GM19043 (cell line): ENCODE results near the gene TLR9.

ENCODE experiments used
- ATAC-seq: cut with Tn5 transposase; IDR thresholded peaks from one replicate; pipeline ENCODE4 v1.9.1; 2021; ENCODE audit warnings: low read depth; ENCODE audit not compliant: unreplicated experiment

Gene TLR9

DNA sequence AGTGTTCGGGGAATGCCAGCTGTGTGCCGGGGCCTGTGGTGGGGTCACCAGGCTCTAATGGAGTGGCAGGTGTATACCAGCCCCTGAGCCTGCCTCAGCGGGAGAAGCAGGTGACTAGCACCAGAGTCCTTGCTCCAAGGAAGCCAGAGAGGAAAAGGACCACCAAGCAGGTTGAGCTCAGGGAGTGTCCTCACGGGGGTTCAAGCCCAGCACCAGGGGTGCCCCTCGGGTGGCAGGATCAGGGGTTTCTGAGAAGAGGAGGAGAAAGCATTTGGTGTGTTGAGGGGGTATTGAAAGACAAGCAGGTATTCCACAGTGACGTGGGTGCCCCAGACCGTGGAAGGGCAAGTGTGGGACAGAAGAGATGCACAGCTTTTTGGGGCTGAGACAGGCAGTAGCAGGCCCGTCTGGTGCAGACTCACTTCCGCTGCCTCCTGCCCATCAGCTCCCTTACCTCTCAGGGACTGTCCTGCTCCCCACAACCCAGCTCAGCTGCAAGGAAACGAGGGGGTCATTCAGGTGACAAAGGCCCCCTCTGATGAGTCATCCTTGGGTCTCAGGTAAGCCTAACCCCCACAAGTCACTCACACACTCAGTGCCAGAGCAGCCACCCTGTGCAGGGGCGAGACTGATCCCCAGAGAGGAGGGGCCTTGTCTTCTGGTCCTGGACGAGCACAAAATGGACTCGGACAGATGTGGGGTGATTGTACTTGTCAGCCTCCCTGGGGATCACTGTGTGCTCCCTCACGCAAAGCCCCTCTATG lies 49.8 kb downstream of the TLR9 start:
- no peak for ATAC-seq

DNA sequence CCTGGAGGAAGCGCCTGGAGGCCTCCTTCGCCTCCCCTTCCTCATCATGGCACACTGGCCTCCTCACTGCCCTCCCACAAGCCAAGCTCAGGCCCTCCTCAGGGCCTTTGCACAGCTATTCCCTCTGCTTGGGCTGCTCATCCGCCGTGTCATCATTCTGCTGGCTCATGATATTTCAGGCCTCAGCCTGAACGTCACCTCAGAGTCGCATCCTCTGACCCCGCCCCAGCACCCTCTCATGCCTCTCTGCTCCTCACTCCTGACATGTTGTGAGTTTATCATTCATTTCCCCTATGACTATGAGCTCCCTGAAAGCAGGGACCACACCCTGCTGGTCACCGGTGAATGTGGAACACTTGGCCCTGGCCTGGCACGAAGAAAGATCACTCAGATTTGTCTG lies 50.5 kb downstream of the TLR9 start:
- ATAC-seq = no peak

DNA sequence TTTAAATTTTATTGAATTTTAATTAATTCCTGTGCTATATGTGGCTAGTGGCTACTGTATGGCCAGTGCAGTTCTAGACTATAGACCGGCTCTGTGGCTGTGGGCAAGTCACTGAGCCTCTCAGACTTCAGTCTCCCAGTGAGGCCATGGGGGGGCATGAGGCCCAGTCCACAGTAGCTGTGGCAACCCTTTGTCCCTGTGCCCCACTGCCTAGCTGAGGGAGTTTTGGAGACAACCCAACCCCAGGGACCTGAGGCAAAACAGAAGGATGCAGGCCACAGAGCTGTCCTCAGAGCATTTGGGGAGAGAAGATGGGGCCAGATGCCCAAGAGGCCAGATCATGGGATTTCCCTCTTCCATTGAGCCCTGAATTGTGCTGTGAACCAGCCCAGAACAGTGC lies 52.3 kb downstream of the TLR9 start:
- no peak for ATAC-seq

DNA sequence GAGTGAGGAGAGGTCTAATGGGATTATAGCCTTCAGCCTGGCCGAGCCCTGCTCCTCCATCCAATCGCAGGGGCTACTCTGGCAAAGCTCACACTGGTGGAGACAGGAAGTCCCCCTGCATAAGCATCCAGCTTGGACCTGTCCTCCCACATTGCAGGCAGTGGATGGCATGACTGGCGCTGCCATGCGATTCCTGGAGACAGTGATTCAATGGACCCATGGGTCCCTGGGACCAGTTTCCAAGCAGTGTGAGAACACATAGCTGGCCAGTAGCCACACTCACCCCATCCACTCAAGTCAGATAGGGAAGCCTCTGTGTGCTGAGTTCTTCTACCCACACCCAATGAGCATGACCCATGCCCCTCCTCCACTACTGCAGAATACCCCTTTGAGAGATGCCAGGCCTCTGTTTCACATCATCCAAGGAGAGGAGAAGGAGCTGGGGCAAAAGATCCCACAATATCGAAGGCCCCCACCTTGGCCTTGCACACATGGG lies 53.1 kb downstream of the TLR9 start:
- no peak for ATAC-seq

DNA sequence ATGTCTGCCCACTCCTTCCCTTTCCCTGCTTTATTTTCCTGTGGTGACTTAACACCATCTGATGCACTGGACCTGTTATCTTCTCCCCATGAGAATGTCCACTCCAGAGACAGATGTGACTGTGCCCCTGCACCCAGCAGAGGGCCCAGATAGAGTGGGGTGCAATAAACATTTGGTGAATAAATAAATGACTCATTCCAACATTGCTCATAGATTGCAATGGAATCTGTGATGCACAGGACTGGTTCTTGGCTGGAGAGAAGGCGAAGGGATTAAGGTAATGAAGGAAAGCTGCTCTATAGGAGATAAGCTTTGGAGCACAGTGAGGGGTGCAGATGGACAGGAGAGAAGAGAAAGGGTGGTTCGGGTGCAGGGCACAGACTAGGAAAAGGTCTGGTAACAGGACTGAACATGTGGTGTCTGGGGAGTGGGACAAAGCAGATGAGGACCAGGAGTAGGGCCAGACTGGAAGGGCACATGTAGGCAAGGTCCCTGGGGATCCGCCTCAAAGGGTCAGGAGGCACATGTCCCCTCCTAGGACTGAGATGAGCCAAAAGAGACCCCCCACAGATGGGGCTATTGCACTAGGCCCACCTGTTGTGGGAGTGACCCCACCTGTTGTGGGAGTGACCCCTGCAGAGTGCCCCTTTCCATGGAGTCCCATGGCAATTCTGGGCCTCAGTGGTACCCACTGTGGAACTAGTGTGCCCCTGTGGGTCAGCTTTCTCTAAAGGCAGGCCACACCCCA lies 53.8 kb downstream of the TLR9 start:
- no peak for ATAC-seq
